SK-N-SH treated with all-trans-retinoic acid at 6 μM for 48 hours (cell line): Measurements from ENCODE around the gene TMEM178A.

Experiments
- ISL1 ChIP-seq: fragments of 250-450 bp; sonication (Bioruptor Pico); IDR thresholded peaks from 2 replicates; pipeline ENCODE4 v2.1.2; 2022; ENCODE audit warnings: mild to moderate bottlenecking, moderate library complexity
- ZNF8 ChIP-seq: fragments of 450-650 bp; formaldehyde crosslinking; IDR thresholded peaks from 2 replicates; pipeline ENCODE4 v1.5.0; 2020; ENCODE audit warnings: mild to moderate bottlenecking, moderate library complexity
- TF ChIP-seq, protein P1 (sequence below): fragments of 250-450 bp; sonication (Bioruptor Pico); IDR thresholded peaks from 2 replicates; pipeline ENCODE4 v1.5.1; 2020; ENCODE audit warnings: low read depth, mild to moderate bottlenecking, moderate library complexity

DNA sequence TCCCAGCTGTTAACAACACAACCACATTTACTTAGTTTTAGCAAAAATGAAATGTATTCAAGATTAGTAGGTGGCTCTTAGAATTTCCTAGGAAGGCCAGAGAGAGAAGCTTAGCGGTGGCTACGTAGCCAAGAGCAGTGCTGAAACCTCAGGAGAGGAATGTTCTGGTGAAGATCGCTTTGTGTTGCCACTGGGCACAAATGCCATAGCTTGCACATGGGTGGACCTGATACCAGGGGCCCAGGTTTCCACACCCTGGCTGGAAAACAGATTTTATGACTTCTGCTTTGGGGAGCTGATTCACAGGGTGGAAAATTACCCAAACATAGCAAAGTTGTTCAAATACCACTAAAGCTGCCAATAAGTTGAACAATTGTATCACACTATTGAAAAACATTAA is 69.9 kb downstream of the TMEM178A start:
- TF ChIP-seq, protein P1, sequence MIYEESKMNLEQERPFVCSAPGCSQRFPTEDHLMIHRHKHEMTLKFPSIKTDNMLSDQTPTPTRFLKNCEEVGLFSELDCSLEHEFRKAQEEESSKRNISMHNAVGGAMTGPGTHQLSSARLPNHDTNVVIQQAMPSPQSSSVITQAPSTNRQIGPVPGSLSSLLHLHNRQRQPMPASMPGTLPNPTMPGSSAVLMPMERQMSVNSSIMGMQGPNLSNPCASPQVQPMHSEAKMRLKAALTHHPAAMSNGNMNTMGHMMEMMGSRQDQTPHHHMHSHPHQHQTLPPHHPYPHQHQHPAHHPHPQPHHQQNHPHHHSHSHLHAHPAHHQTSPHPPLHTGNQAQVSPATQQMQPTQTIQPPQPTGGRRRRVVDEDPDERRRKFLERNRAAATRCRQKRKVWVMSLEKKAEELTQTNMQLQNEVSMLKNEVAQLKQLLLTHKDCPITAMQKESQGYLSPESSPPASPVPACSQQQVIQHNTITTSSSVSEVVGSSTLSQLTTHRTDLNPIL (CRISPR knock-in tag) = no peak
- TF ChIP-seq ZNF8 (CRISPR knock-in tag) (no peak), ISL1 (CRISPR knock-in tag) (no peak)
